Lung (tissue), 12 donors: ENCODE results near the gene ADAD2. TPM values are rescaled to one million over a fixed set of nuclear protein-coding genes. Genes with fewer than 3 reads are reported as not detected.

Source experiments
- ATAC-seq: fragments of 200-7000 bp; cut with Tn5 transposase; one replicate; pipeline ENCODE4 v1.9.1; 2020; ENCODE audit warnings: moderate number of reproducible peaks; ENCODE audit not compliant: insufficient read depth, low FRiP score
- DNase-seq, 3 donors: peaks; one replicate each; pipeline ENCODE4 v3.0.0-alpha.2; 2013 to 2017
- H3K27ac ChIP-seq, 2 donors: one replicate each; pipeline ENCODE4 v1.5.1; 2013; ENCODE audit warnings: mild to moderate bottlenecking in 2 of 2, moderate library complexity in 2 of 2, control low read depth in 1 of 2, inconsistent platforms in 1 of 2, low read depth in 1 of 2, low read length in 1 of 2
- H3K27me3 ChIP-seq, 3 donors: one replicate each; pipeline ENCODE4 v1.5.1; 2013; ENCODE audit warnings: low read length in 2 of 3; ENCODE audit not compliant: control insufficient read depth in 3 of 3, insufficient read depth in 3 of 3
- H3K36me3 ChIP-seq, 4 donors: one replicate each; pipeline ENCODE4 v1.5.1; 2013; ENCODE audit warnings: low read length in 4 of 4, mild to moderate bottlenecking in 1 of 4, moderate library complexity in 1 of 4; ENCODE audit not compliant: control insufficient read depth in 4 of 4, insufficient read depth in 4 of 4
- H3K4me1 ChIP-seq, 5 donors: one replicate each; pipeline ENCODE4 v1.5.1; 2013; ENCODE audit warnings: low read length in 5 of 5, mild to moderate bottlenecking in 2 of 5, moderate library complexity in 1 of 5; ENCODE audit not compliant: control insufficient read depth in 5 of 5, insufficient read depth in 5 of 5
- H3K4me3 ChIP-seq: one replicate; pipeline ENCODE4 v1.5.1; 2013; ENCODE audit warnings: mild to moderate bottlenecking, control low read depth, moderate library complexity
- H3K9ac ChIP-seq, 2 donors: one replicate each; pipeline ENCODE4 v1.5.1; 2013; ENCODE audit warnings: low read length in 2 of 2, control low read depth in 1 of 2; ENCODE audit not compliant: insufficient read depth in 1 of 2
- H3K9me3 ChIP-seq, 4 donors: one replicate each; pipeline ENCODE4 v1.5.1; 2013; ENCODE audit warnings: low read length in 3 of 4, mild to moderate bottlenecking in 1 of 4, moderate library complexity in 1 of 4; ENCODE audit not compliant: control insufficient read depth in 4 of 4, insufficient read depth in 3 of 4
- whole genome bisulfite sequencing, 2 donors: extraction: QIAGEN DNeasy Blood & Tissue Kit; methylation state at CpG; one replicate each; pipeline ENCODE4 v1.1.7; 2013; 5-methylcytosine and 5-hydroxymethylcytosine counted together
- polyA plus RNA-seq, 2 donors: library from polyadenylated mRNA; stranded (reverse); fragments of 200-250 nt; gene quantifications; one replicate each; pipeline ENCODE4 v1.2.1, GENCODE V29; 2013
- total RNA-seq, 2 donors: library from RNA; depleted of rRNA in 1 of 2; stranded (reverse); fragments of >200 nt in 1 of 2; gene quantifications; one replicate each; pipeline ENCODE4 v1.2.1, GENCODE V29; 2014 to 2021
- TF ChIP-seq, protein P1 (sequence below): IDR thresholded peaks from 2 replicates; pipeline ENCODE4 v1.5.1; 2012; ENCODE audit warnings: mild to moderate bottlenecking; ENCODE audit errors: control extremely low read depth, extremely low read depth
- donor health status: control.
- donor health status: control.
- donor health status: Bipolar disorder and iron deficiency.
- donor health status: healthy.
- donor health status: DM: yes; HTN: yes; CAD: no.

Gene ADAD2
- total and polyA plus RNA-seq, 4 donors, result 0.06 to 0.83 (median 0.42) TPM

DNA sequence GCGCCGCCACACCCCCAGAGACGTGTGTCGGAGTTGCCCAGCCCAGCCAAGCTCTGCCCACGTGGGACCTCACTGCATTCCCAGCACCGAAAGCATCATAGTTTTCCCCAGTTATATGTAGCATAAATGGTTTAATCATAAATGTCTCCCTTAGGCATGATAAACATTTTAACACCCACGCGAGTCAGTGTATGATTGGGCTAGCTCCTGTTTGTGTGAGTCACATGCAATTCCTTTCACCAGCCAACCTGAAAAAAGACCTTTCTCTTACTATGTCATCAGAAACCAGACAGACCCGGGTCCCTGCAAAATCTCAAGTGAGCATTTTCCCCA lies 13.2 kb upstream of the ADAD2 start:
- 69 to 84% methylated on average over 9 of the region's 9 CpGs for WGBS, 2 donors
- TF ChIP-seq, protein P1, sequence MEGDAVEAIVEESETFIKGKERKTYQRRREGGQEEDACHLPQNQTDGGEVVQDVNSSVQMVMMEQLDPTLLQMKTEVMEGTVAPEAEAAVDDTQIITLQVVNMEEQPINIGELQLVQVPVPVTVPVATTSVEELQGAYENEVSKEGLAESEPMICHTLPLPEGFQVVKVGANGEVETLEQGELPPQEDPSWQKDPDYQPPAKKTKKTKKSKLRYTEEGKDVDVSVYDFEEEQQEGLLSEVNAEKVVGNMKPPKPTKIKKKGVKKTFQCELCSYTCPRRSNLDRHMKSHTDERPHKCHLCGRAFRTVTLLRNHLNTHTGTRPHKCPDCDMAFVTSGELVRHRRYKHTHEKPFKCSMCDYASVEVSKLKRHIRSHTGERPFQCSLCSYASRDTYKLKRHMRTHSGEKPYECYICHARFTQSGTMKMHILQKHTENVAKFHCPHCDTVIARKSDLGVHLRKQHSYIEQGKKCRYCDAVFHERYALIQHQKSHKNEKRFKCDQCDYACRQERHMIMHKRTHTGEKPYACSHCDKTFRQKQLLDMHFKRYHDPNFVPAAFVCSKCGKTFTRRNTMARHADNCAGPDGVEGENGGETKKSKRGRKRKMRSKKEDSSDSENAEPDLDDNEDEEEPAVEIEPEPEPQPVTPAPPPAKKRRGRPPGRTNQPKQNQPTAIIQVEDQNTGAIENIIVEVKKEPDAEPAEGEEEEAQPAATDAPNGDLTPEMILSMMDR, result no peak
- no peak for ATAC-seq

DNA sequence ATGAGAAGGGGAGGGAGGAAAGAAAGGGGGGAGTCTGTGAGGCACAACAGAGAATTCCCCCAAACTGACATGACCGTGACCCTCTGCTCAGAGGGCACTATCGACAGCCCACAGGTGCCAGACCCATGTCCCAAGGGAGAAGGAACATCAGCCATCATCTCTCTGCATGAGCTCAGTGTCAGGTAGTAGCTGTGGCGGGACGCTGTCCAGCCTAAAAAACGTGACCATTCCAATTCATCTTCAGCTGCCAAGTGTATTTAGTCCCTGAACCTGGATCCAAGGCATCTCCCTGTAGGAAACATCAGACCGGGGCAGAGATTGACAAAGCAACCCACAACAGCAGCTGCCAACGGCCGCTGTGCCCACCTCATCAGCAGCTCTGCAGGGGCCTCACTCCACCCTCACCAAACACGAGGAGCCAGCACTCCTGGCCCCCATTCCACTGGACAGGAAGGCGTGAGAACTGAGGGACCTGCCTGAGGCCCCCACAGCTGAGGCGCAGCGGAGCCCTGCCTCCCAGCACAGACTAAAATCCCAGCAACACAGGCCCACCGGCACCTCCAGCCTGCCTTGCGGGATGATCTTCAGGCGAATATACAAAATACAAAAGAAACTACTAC lies 12.7 kb upstream of the ADAD2 start:
- Histone ChIP-seq H3K27ac (peak overlapping the region; percentile 10 to 26), H3K4me1 (peaks cover 0 to 15% (median 0%) of the 10 kb centered on the region in 5 donors), H3K27me3 (no peaks in the 10 kb centered on the region), H3K4me3 (no peak overlapping the region), H3K9ac (no peak overlapping the region), H3K36me3 (peaks cover 3 to 50% (median 16%) of the 10 kb centered on the region in 4 donors), H3K9me3 (no peaks in the 10 kb centered on the region)
- 90 to 94% methylated on average over 15 of the region's 15 CpGs for WGBS, 2 donors
- DNase-seq (no peak), ATAC-seq (no peak)
- TF ChIP-seq, protein P1, result no peak

More for the DNA sequence above, 13.2 kb upstream of the ADAD2 start:
- DNase-seq, result no peak
- Histone ChIP-seq H3K36me3 (peaks cover 2 to 46% (median 12%) of the 10 kb centered on the region in 4 donors), H3K4me3 (no peak overlapping the region), H3K9ac (no peak overlapping the region), H3K4me1 (peaks cover 0 to 15% (median 0%) of the 10 kb centered on the region in 5 donors), H3K27ac (peak overlapping the region; percentile 10 to 81), H3K9me3 (no peaks in the 10 kb centered on the region), H3K27me3 (no peaks in the 10 kb centered on the region)

DNA sequence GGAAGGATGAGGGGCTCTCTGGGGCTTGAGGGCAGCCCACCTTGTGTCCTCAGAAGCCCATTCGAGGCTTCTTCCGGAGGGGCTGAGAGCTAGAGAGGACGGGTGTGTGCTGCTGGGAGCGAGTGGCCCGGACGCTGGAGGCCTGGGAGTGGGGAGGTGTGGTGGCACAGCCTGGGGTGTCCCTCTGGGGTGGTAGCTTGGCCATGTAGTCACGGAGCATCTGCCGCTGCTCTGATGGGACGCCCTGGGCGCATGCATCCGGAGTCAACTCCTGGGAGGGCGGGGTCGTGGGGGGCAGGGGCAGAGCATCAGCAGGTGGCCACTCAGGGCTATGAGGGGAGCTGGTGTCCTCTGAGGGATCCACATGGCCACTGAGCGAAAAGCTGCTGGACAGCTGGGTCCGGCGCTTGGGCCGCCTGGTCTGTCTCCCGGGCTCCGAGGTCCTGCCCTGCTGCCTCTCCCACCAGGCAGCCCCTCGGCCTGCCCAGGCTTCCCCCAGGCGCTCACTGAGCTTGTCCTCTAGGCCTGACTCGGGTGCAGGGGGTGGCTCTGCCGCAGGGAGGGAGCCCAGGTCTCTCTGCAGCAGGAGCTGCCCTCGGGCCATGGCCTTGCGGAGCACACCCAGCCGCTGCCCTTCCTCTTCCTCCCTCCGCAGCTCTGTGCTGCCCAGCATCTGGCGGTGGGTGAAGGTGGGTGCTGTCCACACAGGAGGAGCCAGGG lies 11.9 kb upstream of the ADAD2 start:
- DNase-seq, result no peak

More for the DNA sequence above, 11.9 kb upstream of the ADAD2 start:
- 94% methylated on average over 28 of the region's 28 CpGs for WGBS, 2 donors
- Histone ChIP-seq H3K27ac (no peak overlapping the region), H3K27me3 (no peaks in the 10 kb centered on the region), H3K36me3 (peaks cover 3 to 50% (median 17%) of the 10 kb centered on the region in 4 donors), H3K9me3 (no peaks in the 10 kb centered on the region), H3K4me3 (no peak overlapping the region), H3K4me1 (peaks cover 0 to 15% (median 0%) of the 10 kb centered on the region in 5 donors), H3K9ac (no peak overlapping the region)
- TF ChIP-seq, protein P1, result no peak
- no peak for ATAC-seq
